GM12878 (cell line): ENCODE results near the gene EGF. TPM values are rescaled to one million over a fixed set of nuclear protein-coding genes. Genes with fewer than 3 reads are reported as not detected.

Experiments
- ATAC-seq: fragments of 200-7000 bp; cut with Tn5 transposase; 3 replicates; pipeline ENCODE4 v1.9.1; 2020; ENCODE audit warnings: mild to moderate bottlenecking, moderate library complexity
- BruUV-seq: library from RNA; stranded (reverse); fragments of 400-500 nt; replicated peaks from 2 replicates; lab custom pipeline; 2021; lab: Mats Ljungman, UMichigan
- CTCF ChIA-PET: fragments of 300-600 bp; sonication (Branson Sonifier 250); formaldehyde crosslinking; extraction: SDS; loops from one replicate; lab custom pipeline; 2021; ENCODE audit warnings: inconsistent platforms; lab: Yijun Ruan, JAX
- POLR2A ChIA-PET: fragments of 350-600 bp; formaldehyde crosslinking; extraction: SDS; loops from one replicate; lab custom pipeline; 2021; ENCODE audit warnings: inconsistent platforms; lab: Charles Lee
- RAD21 ChIA-PET: fragments of 300-600 bp; sonication (Branson Sonifier 250); formaldehyde crosslinking; loops from one replicate; lab custom pipeline; 2023; ENCODE audit warnings: antibody characterized with exemption; ENCODE audit not compliant: unreplicated experiment; lab: Charles Lee
- SMC1A ChIA-PET: fragments of 300-600 bp; sonication (Branson Sonifier 250); formaldehyde crosslinking; loops from one replicate; lab custom pipeline; 2023; ENCODE audit not compliant: unreplicated experiment, uncharacterized antibody; lab: Charles Lee
- DNase-seq: peaks from one replicate; pipeline ENCODE4 v3.0.0-alpha.2; 2011; ENCODE audit warnings: low read depth, low spot score
- FAIRE-seq: peaks from 3 replicates; lab custom pipeline; 2011; peaks lifted over from hg19 to GRCh38; lab: Jason Lieb, UNC
- H2AFZ ChIP-seq: 2 replicates; pipeline ENCODE4 v1.6.0; 2011; ENCODE audit warnings: low read depth, low read length, control low read depth; ENCODE audit not compliant: control insufficient read depth
- H3K27ac ChIP-seq: 2 replicates; pipeline ENCODE4 v1.5.1; 2011; ENCODE audit warnings: control low read depth; ENCODE audit not compliant: control insufficient read depth, insufficient read depth
- H3K27me3 ChIP-seq, 2 experiments: replicated peaks in 1 of 2; 2 replicates each; pipeline versions ENCODE4 v1.6.0 to v1.6.1; 2011; ENCODE audit warnings: low read length in 1 of 2; ENCODE audit not compliant: control insufficient read depth in 2 of 2, insufficient read depth in 2 of 2
- H3K36me3 ChIP-seq, 2 experiments: 2 replicates each; pipeline ENCODE4 v1.5.1; 2011; ENCODE audit warnings: low read length in 1 of 2; ENCODE audit not compliant: control insufficient read depth in 2 of 2, insufficient read depth in 2 of 2
- H3K4me1 ChIP-seq: 2 replicates; pipeline ENCODE4 v1.6.1; 2011; ENCODE audit warnings: mild to moderate bottlenecking, low read length, moderate library complexity, mixed read lengths; ENCODE audit not compliant: control insufficient read depth, insufficient read depth
- H3K4me2 ChIP-seq: 2 replicates; pipeline ENCODE4 v1.6.0; 2011; ENCODE audit warnings: control low read depth; ENCODE audit not compliant: control insufficient read depth, insufficient read depth
- H3K4me3 ChIP-seq: fragments of 200-600 bp; sonication (generic); 2 replicates; pipeline ENCODE4 v1.5.1; 2016
- H3K79me2 ChIP-seq: 2 replicates; pipeline ENCODE4 v1.6.0; 2011; ENCODE audit warnings: low read length; ENCODE audit not compliant: control insufficient read depth, insufficient read depth
- H3K9ac ChIP-seq: 2 replicates; pipeline ENCODE4 v1.8.0; 2011; ENCODE audit warnings: low read length, control low read depth, mixed read lengths; ENCODE audit not compliant: control insufficient read depth, insufficient read depth
- H3K9me3 ChIP-seq: replicated peaks from 3 replicates; pipeline ENCODE4 v1.5.1; 2011; ENCODE audit warnings: mild to moderate bottlenecking, low read length; ENCODE audit not compliant: control insufficient read depth, insufficient read depth
- H4K20me1 ChIP-seq: 2 replicates; pipeline ENCODE4 v1.6.0; 2011; ENCODE audit not compliant: control insufficient read depth, insufficient read depth
- BACH1 ChIP-seq: fragments of 450-650 bp; IDR thresholded peaks from 2 replicates; pipeline ENCODE4 v1.6.1; 2017; ENCODE audit warnings: mild to moderate bottlenecking, borderline replicate concordance
- BHLHE40 ChIP-seq, 2 experiments: fragments of 450-650 bp in 1 of 2; IDR thresholded peaks; 2 replicates each; pipeline ENCODE4 v1.6.1; 2011 to 2017; ENCODE audit warnings: low read depth in 2 of 2, borderline replicate concordance in 1 of 2, improper control_type of control experiment in 1 of 2, low read length in 1 of 2, mild to moderate bottlenecking in 1 of 2
- CBFB ChIP-seq: IDR thresholded peaks from 2 replicates; pipeline ENCODE4 v1.6.1; 2016; ENCODE audit warnings: antibody characterized with exemption, low read depth
- EGR1 ChIP-seq, 2 experiments: IDR thresholded peaks; 1 replicate in 1 of 2; 2 replicates in 1 of 2; pipeline ENCODE4 v1.6.1; 2011 to 2012; ENCODE audit warnings: low read depth in 2 of 2, low read length in 2 of 2, borderline replicate concordance in 1 of 2, mild to moderate bottlenecking in 1 of 2, moderate library complexity in 1 of 2
- HDAC2 ChIP-seq: fragments of 200-600 bp; sonication (generic); IDR thresholded peaks from 2 replicates; pipeline ENCODE4 v1.6.1; 2017
- IKZF2 ChIP-seq, 2 experiments: fragments of 450-650 bp; IDR thresholded peaks; 2 replicates each; pipeline ENCODE4 v1.6.1; 2017; ENCODE audit warnings: mild to moderate bottlenecking in 2 of 2, moderate library complexity in 2 of 2
- KDM1A ChIP-seq: fragments of 200-600 bp; sonication (generic); IDR thresholded peaks from 2 replicates; pipeline ENCODE4 v1.6.1; 2016; ENCODE audit warnings: borderline replicate concordance
- NFYA ChIP-seq: IDR thresholded peaks from 2 replicates; pipeline ENCODE4 v1.6.1; 2011; ENCODE audit warnings: low read depth, mild to moderate bottlenecking, low read length, improper control_type of control experiment, borderline replicate concordance
- PAX5 ChIP-seq: IDR thresholded peaks from 2 replicates; pipeline ENCODE4 v1.6.1; 2011; ENCODE audit warnings: low read depth, low read length, borderline replicate concordance
- STAT1 ChIP-seq: fragments of 450-650 bp; conservative IDR thresholded peaks from 2 replicates; pipeline ENCODE4 v1.6.1; 2014; ENCODE audit warnings: antibody characterized with exemption, mild to moderate bottlenecking
- SUZ12 ChIP-seq: fragments of 200-600 bp; sonication (generic); IDR thresholded peaks from one replicate; pipeline ENCODE4 v1.6.1; 2018; ENCODE audit warnings: antibody characterized with exemption, mild to moderate bottlenecking; ENCODE audit not compliant: unreplicated experiment
- TAF1 ChIP-seq: IDR thresholded peaks from 2 replicates; pipeline ENCODE4 v1.6.1; 2011; ENCODE audit warnings: mild to moderate bottlenecking, low read depth, low read length, borderline replicate concordance
- TBL1XR1 ChIP-seq: IDR thresholded peaks from 2 replicates; pipeline ENCODE4 v1.6.1; 2012; ENCODE audit warnings: low read depth, low read length, improper control_type of control experiment
- WRNIP1 ChIP-seq: IDR thresholded peaks from 2 replicates; pipeline ENCODE4 v1.6.1; 2011; ENCODE audit warnings: low read depth, low read length, improper control_type of control experiment, borderline replicate concordance
- ZNF384 ChIP-seq: IDR thresholded peaks from 2 replicates; pipeline ENCODE4 v1.6.1; 2012; ENCODE audit warnings: low read depth, mild to moderate bottlenecking, low read length, improper control_type of control experiment, borderline replicate concordance
- WGBS: methylation state at CpG from one replicate; pipeline ENCODE4 v1.1.6; 2016; ENCODE audit warnings: low lambda C conversion rate; ENCODE audit not compliant: insufficient replicate concordance, insufficient coverage; ENCODE audit errors: missing lambda C conversion rate; 5-methylcytosine and 5-hydroxymethylcytosine counted together
- in situ Hi-C: fragments of 300-500 bp; cut with MboI; formaldehyde crosslinking; loops from 9 replicates; pipeline ENCODE4 v1.14.3; 2018; ENCODE audit warnings: mixed read lengths
- intact Hi-C: fragments of 100-400 bp; cut with micrococcal nuclease; formaldehyde crosslinking; loops from one replicate; pipeline ENCODE4 v1.14.2; 2022; ENCODE audit not compliant: unreplicated experiment
- polyA plus RNA-seq, 11 experiments: library from polyadenylated mRNA; depleted of rRNA in 4 of 11; unstranded in 6 of 11; stranded (reverse) in 5 of 11; fragments of >200 nt; fragmentation: Nextera tagmentation in 4 of 11; fragmentation: Illumina TruSeq in 1 of 11; extraction: Ambion mirVana in 4 of 11; extraction: Trizol in 1 of 11; gene quantifications; 1 replicate in 1 of 11; 2 replicates in 10 of 11; pipeline versions ENCODE4 v1.2.1 to v1.2.3, GENCODE V29; 2011 to 2016; ENCODE audit warnings: inconsistent platforms in 2 of 11, missing spikeins in 2 of 11, low read depth in 1 of 11
- total RNA-seq, 4 experiments: library from RNA; depleted of rRNA in 3 of 4; stranded (reverse); fragments of >200 nt in 3 of 4; fragmentation: Illumina TruSeq in 1 of 4; extraction: Trizol in 1 of 4; gene quantifications; 2 replicates each; pipeline versions ENCODE4 v1.2.1 to v1.2.3, GENCODE V29; 2013 to 2021
- TF ChIP-seq, protein P1 (sequence below): IDR thresholded peaks from 2 replicates; pipeline ENCODE4 v1.6.1; 2012; ENCODE audit warnings: low read depth, low read length, improper control_type of control experiment

EGF gene
- total and polyA plus RNA-seq, 10 of the 15 experiments (the other 5 are each of a cell fraction or from before 2014, with no cell fraction given): 0.02 to 0.90 (median 0.19) TPM; not detected in 4

DNA sequence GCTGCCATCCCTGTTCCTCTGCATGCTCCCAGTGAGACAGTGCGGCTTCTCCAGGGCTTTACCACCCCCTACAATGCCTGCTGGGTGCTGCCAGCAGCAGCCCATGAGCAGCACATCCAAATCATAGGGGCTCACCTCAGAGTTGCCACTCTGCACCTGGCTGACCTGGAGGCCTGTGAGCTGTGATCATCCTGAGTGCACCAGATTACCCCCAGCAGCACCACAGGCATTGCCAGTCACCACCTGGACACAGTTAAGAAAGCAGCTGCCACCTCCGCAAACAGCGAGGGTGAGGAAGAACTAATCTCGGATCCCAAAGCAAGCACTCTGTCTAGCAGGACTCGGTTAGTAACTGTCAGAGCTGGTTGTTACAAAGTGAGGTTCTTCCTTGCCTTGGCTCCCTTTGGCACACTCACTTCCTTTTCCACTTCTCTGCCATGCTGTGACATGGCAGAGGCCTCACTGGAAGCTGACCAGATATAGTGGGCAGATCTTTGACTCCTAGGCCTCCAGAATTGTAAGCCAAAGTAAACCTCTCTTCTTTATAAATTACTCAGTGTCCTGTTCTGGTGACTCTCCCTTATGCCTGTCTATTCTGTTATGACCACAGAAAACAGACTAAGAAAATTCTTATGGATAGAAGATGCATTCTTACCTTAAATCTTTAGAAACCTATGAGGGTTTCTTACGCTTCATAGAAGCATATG is 39.6 kb upstream of the EGF start:
- ChIA-PET SMC1A (interaction anchor here (1.5 kb wide), 1 partner anchor 20 kb away, joined by 3 read pairs; no protein-coding TSS in a partner anchor), CTCF (no interaction called here), RAD21 (no interaction called here), POLR2A (no interaction called here)
- no peak overlapping the region for H3K4me3 ChIP-seq
- peaks cover 8% of the 10 kb centered on the region; the same call in 1 of the 2 replicates for H3K4me1 ChIP-seq
- H4K20me1 ChIP-seq: no peaks in the 10 kb centered on the region
- no peak for TF ChIP-seq WRNIP1
- intact Hi-C loops (no loop called here), in situ Hi-C loops (no loop called here)
- H2AFZ ChIP-seq: no peak overlapping the region
- H3K36me3 ChIP-seq: no peaks in the 10 kb centered on the region
- DNase-seq: no peak
- FAIRE-seq: no peak
- H3K4me2 ChIP-seq: no peak overlapping the region
- H3K27ac ChIP-seq: no peak overlapping the region
- H3K27me3 ChIP-seq: no peaks in the 10 kb centered on the region
- H3K79me2 ChIP-seq: no peaks in the 10 kb centered on the region
- no peak for ATAC-seq
- 56% methylated on average over 6 of the region's 6 CpGs for WGBS
- H3K9ac ChIP-seq: no peak overlapping the region
- no peaks in the 10 kb centered on the region for H3K9me3 ChIP-seq
- no TSS peak for BruUV-seq

DNA sequence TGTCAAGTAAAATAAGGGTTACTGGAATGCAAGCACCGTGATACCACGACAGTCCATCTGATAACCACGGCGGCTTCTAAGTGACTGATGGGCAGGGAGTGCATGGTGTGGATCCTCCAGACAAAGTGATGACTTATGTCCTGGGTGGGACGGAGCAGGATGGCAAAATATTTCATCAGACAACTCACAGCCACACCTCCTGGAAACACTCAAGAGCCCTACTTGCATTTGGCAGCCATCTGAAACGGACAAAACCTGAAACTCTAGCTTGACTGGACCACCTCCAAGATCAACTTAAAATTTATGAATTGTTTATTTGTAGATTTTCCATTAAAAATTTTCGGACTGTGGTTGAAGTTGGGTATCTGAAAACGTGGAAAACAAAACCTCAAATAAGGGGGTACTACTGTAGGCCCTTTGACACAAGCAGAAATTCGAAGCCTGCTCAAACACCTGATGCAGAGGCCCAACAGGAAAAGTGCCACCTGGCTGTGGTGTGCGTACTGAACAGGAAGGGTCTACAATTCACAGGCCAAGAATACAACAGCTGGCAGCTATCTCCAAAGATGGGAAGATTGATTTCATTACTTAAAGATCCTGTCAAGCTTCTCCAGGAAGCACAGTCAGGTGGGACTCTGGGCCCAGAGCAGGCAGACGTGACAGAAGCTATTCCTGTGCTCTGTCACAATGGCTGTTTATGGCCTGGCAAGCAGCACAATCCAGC is 38.7 kb upstream of the EGF start:
- Histone ChIP-seq H3K4me3 (no peak overlapping the region), H3K36me3 (no peaks in the 10 kb centered on the region), H2AFZ (no peak overlapping the region), H3K4me1 (peaks cover 8% of the 10 kb centered on the region; the same call in 1 of the 2 replicates), H3K27me3 (no peaks in the 10 kb centered on the region; a peak in 1 of 4 replicates), H3K79me2 (no peaks in the 10 kb centered on the region), H3K9ac (no peak overlapping the region), H3K9me3 (no peaks in the 10 kb centered on the region), H4K20me1 (no peaks in the 10 kb centered on the region), H3K27ac (no peak overlapping the region), H3K4me2 (no peak overlapping the region)
- FAIRE-seq (no peak), ATAC-seq (no peak), DNase-seq (no peak)
- no TSS peak for BruUV-seq
- CTCF ChIA-PET: interaction anchor here (1.0 kb wide), 1 partner anchor 19 kb away, joined by 3 read pairs; no protein-coding TSS in a partner anchor
- RAD21 ChIA-PET: no interaction called here
- intact Hi-C loops: no loop called here
- POLR2A ChIA-PET: no interaction called here
- SMC1A ChIA-PET: interaction anchor here (1.5 kb wide), 1 partner anchor 21 kb away, joined by 3 read pairs; no protein-coding TSS in a partner anchor
- in situ Hi-C loops: no loop called here
- 23% methylated on average over 11 of the region's 11 CpGs for WGBS
- TF ChIP-seq, protein P1, sequence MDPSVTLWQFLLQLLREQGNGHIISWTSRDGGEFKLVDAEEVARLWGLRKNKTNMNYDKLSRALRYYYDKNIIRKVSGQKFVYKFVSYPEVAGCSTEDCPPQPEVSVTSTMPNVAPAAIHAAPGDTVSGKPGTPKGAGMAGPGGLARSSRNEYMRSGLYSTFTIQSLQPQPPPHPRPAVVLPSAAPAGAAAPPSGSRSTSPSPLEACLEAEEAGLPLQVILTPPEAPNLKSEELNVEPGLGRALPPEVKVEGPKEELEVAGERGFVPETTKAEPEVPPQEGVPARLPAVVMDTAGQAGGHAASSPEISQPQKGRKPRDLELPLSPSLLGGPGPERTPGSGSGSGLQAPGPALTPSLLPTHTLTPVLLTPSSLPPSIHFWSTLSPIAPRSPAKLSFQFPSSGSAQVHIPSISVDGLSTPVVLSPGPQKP: no peak
- TF ChIP-seq TAF1: no peak
- no peak for TF ChIP-seq IKZF2 (IDR thresholded peaks at IDR 0.05)
- TF ChIP-seq KDM1A: no peak
- no peak for TF ChIP-seq SUZ12
- no peak for TF ChIP-seq BACH1
- no peak for TF ChIP-seq PAX5
- no peak for TF ChIP-seq HDAC2
- no peak for TF ChIP-seq TBL1XR1
- no peak for TF ChIP-seq NFYA
- no peak for TF ChIP-seq CBFB
- TF ChIP-seq BHLHE40 (IDR thresholded peaks at IDR 0.05; ENCODE audit: borderline replicate concordance in 1 of 2, low read depth in 2 of 2, low read length in 1 of 2): no peak
- no peak for TF ChIP-seq ZNF384
- TF ChIP-seq EGR1 (IDR thresholded peaks at IDR 0.05; ENCODE audit: borderline replicate concordance in 1 of 2, low read depth in 2 of 2, low read length in 2 of 2): no peak
- no peak for TF ChIP-seq STAT1
